ENCODE measurements around the gene VSIG8. TPM values are rescaled to one million over a fixed set of nuclear protein-coding genes. Genes with fewer than 3 reads are reported as not detected.

The VSIG8 gene
- total RNA-seq, 1 experiment from 2014 or later, result not detected

GRCh38 chr1:159826441-159827101, 35.9 kb downstream of the VSIG8 start, which contains the start of gene SLAMF8:
TSS of gene SLAMF8 (plus strand) at chr1:159826873. CDS start at chr1:159826899, 26 bp downstream.
- DNase-seq (ENCODE audit: low read depth, low spot score) (no peak), ATAC-seq (no peak)
- intact Hi-C loops (cut with micrococcal nuclease), result no loop called here
- Histone ChIP-seq H2AFZ (ENCODE audit: low read depth, low read length, poor library complexity, severe bottlenecking) (no peak within 1 kb of the TSS), H3K9me2 (ENCODE audit: insufficient read depth) (no peaks in the 10 kb centered on the region), H3K4me2 (ENCODE audit: low read length) (no peak within 1 kb of the TSS), H3K9ac (ENCODE audit: low read length) (no peak within 1 kb of the TSS), H3K27ac (ENCODE audit: low read depth, low read length) (no peak within 1 kb of the TSS), H3K27me3 (ENCODE audit: insufficient read depth, low read length) (peaks cover 21% of the 10 kb centered on the region; the same call in 1 of the 2 replicates), H3K9me3 (ENCODE audit: control insufficient read depth in 1 of 2, insufficient read depth in 1 of 2, low read depth in 1 of 2, low read length in 2 of 2) (no peaks in the 10 kb centered on the region), H3K4me1 (ENCODE audit: control insufficient read depth in 1 of 2, insufficient read depth in 2 of 2, low read length in 2 of 2) (peaks cover 0 to 7% of the 10 kb centered on the region in 2 experiments; a peak in 1 of 4 replicates), H3K4me3 (replicated peaks in 1 of 2; ENCODE audit: low read depth in 1 of 2, low read length in 2 of 2) (no peak within 1 kb of the TSS), H4K20me1 (ENCODE audit: insufficient read depth) (no peaks in the 10 kb centered on the region), H3K79me2 (ENCODE audit: insufficient read depth, low read length) (no peaks in the 10 kb centered on the region), H3K36me3 (ENCODE audit: control insufficient read depth in 1 of 2, insufficient read depth in 2 of 2, low read length in 2 of 2) (no peaks in the 10 kb centered on the region)
- ChIA-PET CTCF (interaction anchor here (4.4 kb wide), 1 partner anchor 28 kb away, joined by 20 read pairs; no protein-coding TSS in a partner anchor), RAD21 (ENCODE audit: low non-redundant PET in 1 of 2, low total read pairs in 2 of 2, uncharacterized antibody in 2 of 2, unreplicated experiment in 2 of 2) (no interaction called here), POLR2A (no interaction called here)
- BruUV-seq (replicated peaks), result no TSS peak
- TF ChIP-seq, protein P1, sequence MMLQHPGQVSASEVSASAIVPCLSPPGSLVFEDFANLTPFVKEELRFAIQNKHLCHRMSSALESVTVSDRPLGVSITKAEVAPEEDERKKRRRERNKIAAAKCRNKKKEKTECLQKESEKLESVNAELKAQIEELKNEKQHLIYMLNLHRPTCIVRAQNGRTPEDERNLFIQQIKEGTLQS (IDR thresholded peaks at IDR 0.05), result no peak
- TF ChIP-seq YY1 (IDR thresholded peaks at IDR 0.05; ENCODE audit: extremely low read depth, insufficient replicate concordance, low read depth, low read length) (no peak), POLR2AphosphoS5 (IDR thresholded peaks at IDR 0.05; ENCODE audit: low read depth, low read length) (no peak), JUND (IDR thresholded peaks at IDR 0.05) (no peak), TCF7L2 (IDR thresholded peaks at IDR 0.05; ENCODE audit: borderline replicate concordance, extremely low read depth, insufficient read depth, insufficient read length) (no peak), CTCF (IDR thresholded peaks at IDR 0.05 in 2 of 3, conservative IDR thresholded peaks at IDR 0.05 in 1 of 3; ENCODE audit: borderline replicate concordance in 1 of 3, insufficient read depth in 1 of 3, low read depth in 2 of 3, low read length in 2 of 3) (no peak), EGR1 (IDR thresholded peaks at IDR 0.05; ENCODE audit: low read depth) (no peak), SP1 (IDR thresholded peaks at IDR 0.05; ENCODE audit: low read depth) (no peak), MAX (IDR thresholded peaks at IDR 0.05) (no peak), ZFX (IDR thresholded peaks at IDR 0.05) (no peak), CBX3 (IDR thresholded peaks at IDR 0.05; ENCODE audit: low read depth) (no peak), CEBPB (IDR thresholded peaks at IDR 0.05; ENCODE audit: low read depth) (no peak), EZH2 (IDR thresholded peaks at IDR 0.05) (no peak), SIN3A (IDR thresholded peaks at IDR 0.05; ENCODE audit: low read depth) (no peak), SRF (IDR thresholded peaks at IDR 0.05; ENCODE audit: low read depth) (no peak), POLR2A (IDR thresholded peaks at IDR 0.05; ENCODE audit: borderline replicate concordance, extremely low read depth, insufficient read depth, insufficient read length) (no peak), ZNF274 (IDR thresholded peaks at IDR 0.05; ENCODE audit: low read depth, low read length) (no peak), FOSL1 (IDR thresholded peaks at IDR 0.05; ENCODE audit: low read depth) (no peak)
- TF ChIP-seq, protein P2, sequence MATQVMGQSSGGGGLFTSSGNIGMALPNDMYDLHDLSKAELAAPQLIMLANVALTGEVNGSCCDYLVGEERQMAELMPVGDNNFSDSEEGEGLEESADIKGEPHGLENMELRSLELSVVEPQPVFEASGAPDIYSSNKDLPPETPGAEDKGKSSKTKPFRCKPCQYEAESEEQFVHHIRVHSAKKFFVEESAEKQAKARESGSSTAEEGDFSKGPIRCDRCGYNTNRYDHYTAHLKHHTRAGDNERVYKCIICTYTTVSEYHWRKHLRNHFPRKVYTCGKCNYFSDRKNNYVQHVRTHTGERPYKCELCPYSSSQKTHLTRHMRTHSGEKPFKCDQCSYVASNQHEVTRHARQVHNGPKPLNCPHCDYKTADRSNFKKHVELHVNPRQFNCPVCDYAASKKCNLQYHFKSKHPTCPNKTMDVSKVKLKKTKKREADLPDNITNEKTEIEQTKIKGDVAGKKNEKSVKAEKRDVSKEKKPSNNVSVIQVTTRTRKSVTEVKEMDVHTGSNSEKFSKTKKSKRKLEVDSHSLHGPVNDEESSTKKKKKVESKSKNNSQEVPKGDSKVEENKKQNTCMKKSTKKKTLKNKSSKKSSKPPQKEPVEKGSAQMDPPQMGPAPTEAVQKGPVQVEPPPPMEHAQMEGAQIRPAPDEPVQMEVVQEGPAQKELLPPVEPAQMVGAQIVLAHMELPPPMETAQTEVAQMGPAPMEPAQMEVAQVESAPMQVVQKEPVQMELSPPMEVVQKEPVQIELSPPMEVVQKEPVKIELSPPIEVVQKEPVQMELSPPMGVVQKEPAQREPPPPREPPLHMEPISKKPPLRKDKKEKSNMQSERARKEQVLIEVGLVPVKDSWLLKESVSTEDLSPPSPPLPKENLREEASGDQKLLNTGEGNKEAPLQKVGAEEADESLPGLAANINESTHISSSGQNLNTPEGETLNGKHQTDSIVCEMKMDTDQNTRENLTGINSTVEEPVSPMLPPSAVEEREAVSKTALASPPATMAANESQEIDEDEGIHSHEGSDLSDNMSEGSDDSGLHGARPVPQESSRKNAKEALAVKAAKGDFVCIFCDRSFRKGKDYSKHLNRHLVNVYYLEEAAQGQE (IDR thresholded peaks at IDR 0.05; ENCODE audit: low read depth), result no peak
- TF ChIP-seq, protein P3, sequence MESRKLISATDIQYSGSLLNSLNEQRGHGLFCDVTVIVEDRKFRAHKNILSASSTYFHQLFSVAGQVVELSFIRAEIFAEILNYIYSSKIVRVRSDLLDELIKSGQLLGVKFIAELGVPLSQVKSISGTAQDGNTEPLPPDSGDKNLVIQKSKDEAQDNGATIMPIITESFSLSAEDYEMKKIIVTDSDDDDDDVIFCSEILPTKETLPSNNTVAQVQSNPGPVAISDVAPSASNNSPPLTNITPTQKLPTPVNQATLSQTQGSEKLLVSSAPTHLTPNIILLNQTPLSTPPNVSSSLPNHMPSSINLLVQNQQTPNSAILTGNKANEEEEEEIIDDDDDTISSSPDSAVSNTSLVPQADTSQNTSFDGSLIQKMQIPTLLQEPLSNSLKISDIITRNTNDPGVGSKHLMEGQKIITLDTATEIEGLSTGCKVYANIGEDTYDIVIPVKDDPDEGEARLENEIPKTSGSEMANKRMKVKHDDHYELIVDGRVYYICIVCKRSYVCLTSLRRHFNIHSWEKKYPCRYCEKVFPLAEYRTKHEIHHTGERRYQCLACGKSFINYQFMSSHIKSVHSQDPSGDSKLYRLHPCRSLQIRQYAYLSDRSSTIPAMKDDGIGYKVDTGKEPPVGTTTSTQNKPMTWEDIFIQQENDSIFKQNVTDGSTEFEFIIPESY (IDR thresholded peaks at IDR 0.05; ENCODE audit: extremely low read depth, insufficient replicate concordance, low read length), result no peak
